GM15510 (cell line): ENCODE data around the gene WDFY4.

Source experiments
- POLR2A ChIP-seq: IDR thresholded peaks from 3 replicates; pipeline ENCODE4 v1.6.1; 2011; ENCODE audit warnings: borderline replicate concordance; ENCODE audit not compliant: insufficient read length; ENCODE audit errors: extremely low read depth

Gene WDFY4

DNA sequence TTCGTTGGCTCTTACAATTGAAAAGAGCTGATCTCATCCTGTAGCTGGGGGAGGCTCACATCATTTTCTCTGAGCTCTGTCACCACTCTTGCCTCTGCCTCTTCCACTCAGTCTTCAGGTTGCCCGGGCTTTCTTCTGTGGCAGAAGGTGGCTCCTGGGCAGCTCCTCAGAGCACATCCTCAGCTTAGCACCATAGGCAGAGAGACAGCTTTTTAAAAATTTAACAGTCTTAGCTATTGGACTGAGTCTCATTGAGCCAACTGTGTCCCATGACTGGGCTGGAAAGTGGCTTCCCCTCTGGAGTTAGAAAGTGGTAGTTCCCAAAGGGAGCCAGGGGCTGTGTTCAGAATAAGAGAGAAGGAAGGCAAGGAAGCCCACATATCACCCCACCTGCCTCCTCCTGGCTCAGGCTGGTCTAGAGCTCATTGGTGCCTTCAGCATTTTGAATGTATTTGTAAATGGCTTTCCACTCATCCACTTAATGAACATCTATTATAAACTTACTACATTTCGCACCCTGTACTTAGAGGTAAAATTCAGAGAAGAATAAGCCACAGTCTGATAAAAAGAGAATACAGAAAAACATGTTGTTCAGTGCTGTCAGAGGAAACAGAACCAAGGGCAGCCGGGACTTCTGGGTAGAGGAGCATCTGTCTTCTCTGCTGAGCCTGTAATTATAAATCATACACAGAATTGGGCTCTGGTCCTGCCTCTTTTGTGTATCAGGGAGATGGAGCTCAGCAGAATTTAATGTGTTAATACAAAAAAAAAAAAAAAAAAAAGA, 119.3 kb downstream of the WDFY4 start:
- no peak for TF ChIP-seq POLR2A

DNA sequence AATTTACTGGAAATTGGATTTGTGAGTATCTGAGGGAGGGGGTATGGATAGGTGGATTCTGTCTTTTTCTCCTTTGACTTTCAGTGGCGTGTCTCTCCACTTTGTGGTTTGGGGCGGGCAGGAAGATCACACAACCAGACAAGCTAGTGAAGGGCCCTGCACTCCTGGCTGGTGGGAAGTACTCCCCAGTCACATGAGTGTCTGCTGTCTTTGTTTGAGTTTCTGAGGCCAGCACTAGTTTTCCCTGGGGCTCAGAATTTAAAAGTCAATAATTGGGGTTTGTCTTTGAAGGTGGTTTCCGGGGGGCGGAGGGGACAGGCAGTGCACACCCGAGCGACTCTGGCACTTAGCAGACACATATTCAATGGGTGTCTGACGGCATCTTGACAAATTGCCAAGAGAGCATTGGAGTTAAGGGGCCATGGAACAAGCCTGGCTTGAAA, 120.1 kb downstream of the WDFY4 start:
- no peak for TF ChIP-seq POLR2A

DNA sequence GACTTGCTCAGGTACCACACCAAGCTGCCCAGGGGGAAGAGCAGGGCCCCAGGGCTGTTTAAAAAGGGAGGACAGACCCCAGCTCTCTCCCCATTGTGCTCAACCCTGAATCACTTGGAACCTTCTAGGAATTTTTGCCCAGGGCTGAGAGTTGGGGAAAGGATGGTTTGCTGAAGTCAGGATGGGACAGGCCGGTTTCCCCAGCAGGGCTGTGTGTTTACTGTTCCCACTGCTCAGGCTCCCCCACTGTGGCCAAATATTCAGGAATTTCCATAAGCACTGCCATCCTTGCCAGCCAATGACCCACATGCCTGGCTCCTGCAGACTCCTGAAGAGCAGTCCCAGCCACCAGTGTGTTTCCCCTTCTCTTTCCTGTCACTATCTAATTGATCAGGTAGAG, 120.7 kb downstream of the WDFY4 start:
- no peak for TF ChIP-seq POLR2A

DNA sequence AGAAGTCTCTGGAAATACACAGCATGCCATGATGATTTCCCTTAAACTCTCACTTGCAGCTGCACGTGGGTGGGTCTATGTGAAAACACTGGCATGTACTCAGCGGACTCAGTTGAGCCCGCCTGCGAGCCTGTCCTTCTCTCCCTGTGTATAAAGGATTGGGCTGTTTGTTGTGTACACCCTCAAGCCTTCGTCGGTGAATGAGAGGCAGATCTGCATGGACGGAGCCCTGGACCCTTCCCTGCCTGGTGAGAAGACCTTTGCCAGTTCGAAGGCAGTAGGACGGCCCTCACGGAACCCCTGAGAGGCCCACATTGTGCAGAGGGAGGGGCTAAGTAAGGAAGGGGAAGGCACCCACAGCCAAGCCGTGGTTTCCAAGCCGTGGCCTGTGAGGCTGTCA, 121.2 kb downstream of the WDFY4 start:
- TF ChIP-seq POLR2A, result no peak

DNA sequence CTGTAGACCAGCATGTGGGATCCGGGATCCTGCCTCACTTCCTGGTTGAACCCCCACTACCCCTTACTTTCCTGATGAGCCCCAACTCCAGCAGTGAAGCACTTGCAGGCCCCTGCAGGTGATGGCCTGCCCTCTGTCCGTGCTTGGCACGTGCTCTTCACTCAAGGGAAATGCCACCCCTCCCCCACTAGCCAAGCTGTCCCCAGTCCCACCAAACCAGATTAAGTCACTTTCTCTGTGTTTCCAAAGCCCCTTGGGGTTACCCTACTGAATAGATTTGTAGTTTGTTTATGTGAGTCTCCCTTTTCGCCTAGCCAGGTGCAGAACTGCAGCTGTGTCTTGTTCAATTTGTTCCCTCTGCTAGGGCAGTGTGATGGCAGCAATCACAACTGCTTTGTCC, 121.7 kb downstream of the WDFY4 start:
- TF ChIP-seq POLR2A, result no peak

DNA sequence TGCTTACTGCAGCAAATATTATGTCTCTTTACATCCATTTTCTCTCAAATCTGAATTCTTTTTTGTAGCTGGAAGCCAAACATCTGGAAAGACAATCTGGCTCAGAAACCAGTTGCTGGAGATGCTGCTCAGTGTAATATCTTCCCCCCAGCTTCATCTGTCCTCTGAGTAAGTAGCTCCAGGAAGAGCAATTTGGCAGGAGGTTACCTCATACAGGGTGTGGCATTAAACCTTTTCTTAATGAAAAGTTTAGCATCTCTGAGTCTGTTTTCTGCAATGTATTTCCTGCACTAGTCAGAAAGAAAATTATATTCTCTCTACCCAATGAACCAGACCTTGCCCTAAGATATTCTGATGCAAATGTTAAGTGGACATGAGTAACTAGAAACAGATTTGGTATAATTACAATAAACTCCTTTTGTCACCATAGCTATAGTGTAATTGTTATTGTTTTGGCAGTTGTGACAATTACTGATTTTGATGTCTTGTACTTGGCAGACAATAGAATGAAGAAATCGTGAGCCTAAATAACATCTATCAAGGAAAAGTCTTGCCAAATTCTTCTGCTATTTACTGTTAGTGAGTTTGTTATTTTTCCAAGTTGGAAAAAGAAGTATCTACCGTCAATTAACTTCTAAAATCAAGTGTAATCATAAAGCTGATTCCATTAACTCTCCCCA, 123.3 kb downstream of the WDFY4 start:
- no peak for TF ChIP-seq POLR2A

DNA sequence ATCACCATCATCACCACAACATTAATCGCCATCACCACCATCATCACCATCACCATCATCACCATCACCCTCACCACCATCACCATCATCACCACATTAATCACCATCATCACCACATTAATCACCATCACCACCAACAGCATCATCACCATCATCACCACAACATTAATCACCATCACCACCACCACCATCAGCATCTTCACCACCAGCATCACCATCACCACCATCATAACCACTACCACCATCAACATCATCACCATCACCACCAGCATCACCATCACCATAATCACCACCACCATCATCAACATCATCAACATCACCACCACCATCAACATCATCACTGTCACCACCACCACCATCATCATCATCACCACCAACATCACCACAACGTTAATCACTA, 124.6 kb downstream of the WDFY4 start:
- no peak for TF ChIP-seq POLR2A

DNA sequence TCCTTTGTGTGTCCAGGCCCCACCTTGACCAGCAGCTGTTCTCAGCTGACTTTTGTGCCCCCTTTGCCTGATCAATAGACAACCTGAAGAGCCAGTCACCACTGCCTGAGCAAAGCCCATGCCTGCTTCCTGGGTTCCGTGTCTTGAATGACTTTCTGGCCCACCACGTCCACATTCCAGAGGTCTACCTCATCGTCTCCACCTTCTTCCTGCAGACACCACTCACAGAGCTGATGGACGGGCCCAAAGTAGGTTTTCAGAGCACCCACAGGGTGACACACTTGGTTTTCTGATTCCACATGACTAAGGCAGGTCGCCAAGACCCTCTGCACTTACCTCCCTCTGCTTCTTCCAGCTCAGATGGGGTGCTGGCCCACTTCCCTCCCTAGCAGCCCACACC, 126.8 kb downstream of the WDFY4 start:
- TF ChIP-seq POLR2A, result no peak

DNA sequence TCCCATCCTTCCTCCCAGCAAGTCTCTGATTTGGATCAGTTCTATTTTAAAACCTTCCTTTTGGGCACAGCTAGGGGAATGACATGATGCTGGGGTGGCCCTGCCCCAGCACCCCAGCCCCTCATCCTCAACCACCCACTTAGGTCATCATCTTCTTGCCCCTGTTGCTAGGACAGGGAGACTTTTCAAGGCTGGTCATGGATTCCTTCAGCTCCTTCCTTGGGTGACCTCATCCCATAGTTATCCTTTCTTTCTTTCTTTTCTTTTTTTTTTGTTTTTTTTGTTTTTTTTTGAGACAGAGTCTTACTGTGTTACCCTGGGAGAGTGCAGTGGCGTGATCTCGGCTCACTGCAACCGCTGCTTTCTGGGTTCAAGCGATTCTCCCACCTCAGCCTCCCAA, 127.2 kb downstream of the WDFY4 start:
- TF ChIP-seq POLR2A, result no peak

DNA sequence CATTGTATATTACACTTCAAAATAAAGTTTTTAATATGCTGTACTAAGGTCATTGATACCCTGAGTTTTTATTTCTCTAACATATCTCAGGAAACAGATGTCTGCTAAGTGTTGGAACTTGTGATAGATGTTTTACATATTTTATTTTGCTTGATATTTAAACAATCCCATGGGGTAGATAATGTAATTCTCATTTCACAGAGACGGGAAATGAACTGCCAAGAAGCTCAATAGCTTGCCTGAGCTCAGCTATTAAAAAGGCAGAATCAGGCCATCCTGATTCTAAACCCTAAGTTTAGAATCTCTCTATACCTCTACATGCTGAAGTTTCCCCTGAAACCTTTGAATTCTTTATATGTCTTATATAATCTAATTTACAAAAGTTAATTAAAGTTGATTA, 128.6 kb downstream of the WDFY4 start:
- TF ChIP-seq POLR2A, result no peak

DNA sequence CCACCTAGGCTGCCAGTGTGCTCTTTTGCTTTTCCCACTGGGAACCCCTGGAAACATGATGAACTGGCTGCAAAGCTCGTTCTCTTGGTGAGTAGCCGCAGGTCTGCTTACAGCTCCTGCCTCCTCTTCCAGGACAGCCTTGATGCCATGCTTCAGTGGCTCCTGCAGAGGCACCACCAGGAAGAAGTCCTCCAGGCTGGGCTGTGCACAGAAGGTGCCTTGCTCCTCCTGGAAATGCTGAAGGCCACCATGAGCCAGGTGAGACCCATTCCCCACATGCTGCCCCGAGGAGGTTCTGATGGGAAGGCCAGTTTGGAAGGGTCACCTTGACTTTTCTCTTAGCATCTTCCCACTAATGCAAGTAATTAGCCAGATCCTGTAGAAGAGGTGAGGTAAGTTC, 129.2 kb downstream of the WDFY4 start:
- no peak for TF ChIP-seq POLR2A

DNA sequence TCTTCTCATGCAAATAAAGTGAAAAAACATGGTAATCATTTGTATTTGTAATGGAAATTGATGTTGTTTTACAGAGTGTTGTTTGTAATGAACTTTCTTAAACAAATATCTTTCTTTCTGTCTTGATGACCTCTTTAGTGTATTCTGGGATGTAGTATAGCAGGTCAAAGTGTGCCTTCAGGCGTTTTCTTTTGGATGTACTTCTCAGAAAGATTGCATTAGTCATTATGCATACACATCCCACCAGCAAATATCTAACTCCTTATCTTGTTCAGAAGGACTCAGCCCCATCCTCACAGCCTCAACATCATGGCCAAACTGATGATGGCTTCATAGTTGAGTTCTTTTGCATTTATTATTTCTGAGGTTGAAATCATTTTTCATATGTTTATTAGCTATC, 130.3 kb downstream of the WDFY4 start:
- TF ChIP-seq POLR2A, result no peak

DNA sequence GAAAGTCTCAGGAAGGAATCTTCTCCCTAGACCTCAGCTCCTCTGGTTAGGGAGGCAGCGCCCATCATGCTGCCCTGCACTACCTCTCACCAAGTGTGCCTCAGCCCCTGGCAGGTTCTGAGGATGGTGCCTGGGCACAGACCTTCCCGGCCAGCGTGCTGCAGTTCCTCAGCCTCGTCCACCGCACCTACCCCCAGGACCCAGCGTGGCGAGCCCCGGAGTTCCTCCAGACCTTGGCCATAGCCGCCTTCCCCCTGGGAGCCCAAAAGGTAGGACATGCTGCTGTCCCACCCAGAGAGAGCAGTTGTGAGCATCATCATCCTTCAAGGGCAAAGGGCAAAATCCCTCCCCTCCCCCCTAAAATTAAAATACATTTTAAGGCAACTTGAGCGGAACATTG, 132.5 kb downstream of the WDFY4 start:
- TF ChIP-seq POLR2A, result no peak

DNA sequence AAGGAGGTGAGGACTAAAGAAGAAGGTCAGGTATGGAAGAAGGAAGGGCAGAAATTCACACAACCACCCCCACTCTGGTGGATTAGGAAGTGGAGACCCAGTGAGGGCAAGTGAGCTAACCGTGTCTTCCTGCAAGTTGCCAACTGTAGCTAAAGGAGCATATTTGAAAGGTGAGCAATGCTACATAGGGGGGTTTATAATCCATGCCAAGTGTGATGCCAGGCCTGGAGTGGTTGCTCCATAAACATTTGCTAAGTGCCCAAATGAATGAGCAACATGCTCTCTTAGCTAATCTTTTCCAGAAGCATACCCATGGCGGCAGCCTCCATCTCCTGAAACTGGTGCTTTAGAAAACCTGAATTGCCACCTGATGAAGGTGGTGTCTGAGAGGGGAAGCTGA, 133.4 kb downstream of the WDFY4 start:
- no peak for TF ChIP-seq POLR2A

DNA sequence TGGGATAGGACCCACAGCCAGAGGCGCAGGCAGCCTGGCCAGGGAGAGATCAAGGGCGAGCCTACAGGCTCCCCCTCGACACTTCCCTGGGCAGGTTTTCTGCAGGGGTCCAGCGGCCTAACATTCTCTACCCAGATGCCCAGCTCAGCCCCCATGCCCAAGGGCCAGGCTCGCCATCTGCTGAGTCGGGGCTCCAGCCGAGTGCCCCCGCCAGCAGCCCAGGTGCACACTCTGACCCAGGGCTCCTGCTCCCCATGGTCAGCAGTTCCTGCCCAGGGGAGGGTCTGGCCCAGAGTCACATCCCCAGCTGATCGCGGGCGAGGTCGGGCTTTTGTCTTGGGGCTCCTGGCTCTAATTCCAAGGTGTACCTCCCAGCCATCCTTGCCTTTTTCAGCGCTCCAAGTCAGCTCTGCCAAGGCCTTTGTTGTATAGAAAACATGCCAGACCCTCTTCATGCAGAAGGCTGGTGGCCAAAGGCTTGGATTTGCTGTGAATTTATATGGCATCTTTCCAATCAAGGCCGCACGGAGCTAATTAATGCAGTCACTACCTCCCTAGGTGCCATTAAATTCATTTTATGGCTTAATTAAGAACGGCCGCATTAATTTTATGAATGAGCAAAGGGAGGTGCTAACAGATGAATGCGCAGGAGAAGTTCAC, 134.3 kb downstream of the WDFY4 start:
- no peak for TF ChIP-seq POLR2A

DNA sequence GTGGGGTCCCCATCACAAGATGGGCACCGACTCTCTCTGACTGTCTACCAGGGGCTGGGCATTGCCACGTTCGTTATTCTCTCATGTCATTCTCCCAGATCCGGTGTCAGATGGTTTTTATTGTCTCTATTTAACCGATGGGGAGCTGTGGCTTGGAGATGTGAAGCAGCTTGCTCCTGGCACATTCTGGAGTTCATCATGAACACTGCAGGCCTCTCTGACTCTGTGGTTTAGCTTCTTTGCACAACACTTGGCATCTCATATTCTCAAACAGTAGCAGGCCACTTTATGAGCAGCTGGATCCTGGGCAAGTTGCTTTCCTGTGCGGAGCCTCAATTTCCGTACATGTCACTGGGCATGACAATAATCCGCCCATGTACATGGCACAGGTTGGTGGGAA, 135.1 kb downstream of the WDFY4 start:
- TF ChIP-seq POLR2A, result no peak
